Muscle of arm (tissue), 12 donors: ENCODE data around the gene SH2D5. TPM values are rescaled to one million over a fixed set of nuclear protein-coding genes. Genes with fewer than 3 reads are reported as not detected.

Experiments used
- polyA plus RNA-seq, 12 donors: library from polyadenylated mRNA; unstranded; fragments of 120-200 nt; gene quantifications; one replicate each; pipeline ENCODE4 v1.2.1, GENCODE V29; 2013; ENCODE audit not compliant: insufficient read length in 12 of 12

The SH2D5 gene
- polyA plus RNA-seq, 12 donors = 0.10 to 0.62 (median 0.38) TPM; not detected in 2

Other genes with a start within 250 kb of the SH2D5 start
- gene CAMK2N1, start 246.5 kb downstream of the SH2D5 start, polyA plus RNA-seq = 10 to 100 TPM in 2 of 12 donors, 1 to 10 TPM in 9, not detected in 1; 4.8 to 40.8 (median 5.9) TPM
- 10 to 100 TPM in 11 of 12 donors, not detected in 1; 14.3 to 22.1 (median 18.6) TPM for gene MUL1, start 224.6 kb downstream of the SH2D5 start, polyA plus RNA-seq
- gene FAM43B, start 180.1 kb downstream of the SH2D5 start, polyA plus RNA-seq = 1 to 10 TPM in 3 of 12 donors, under 1 TPM in 7, not detected in 2; 0.34 to 1.6 (median 0.77) TPM
- 1 to 10 TPM in 1 of 12 donors, under 1 TPM in 9, not detected in 2; 0.32 to 5.8 (median 0.49) TPM for gene CDA, start 143.6 kb downstream of the SH2D5 start, polyA plus RNA-seq
- 10 to 100 TPM in 11 of 12 donors, not detected in 1; 30.7 to 43.5 (median 38.7) TPM for gene PINK1, start 99.2 kb downstream of the SH2D5 start, polyA plus RNA-seq
- 100 to 1,000 TPM in 10 of 12 donors, 10 to 100 TPM in 1, not detected in 1; 89.4 to 160 (median 125) TPM for gene DDOST, start 71.3 kb downstream of the SH2D5 start, polyA plus RNA-seq
- 1 to 10 TPM in 10 of 12 donors, not detected in 2; 1.3 to 4.1 (median 2.5) TPM for gene KIF17, start 14.7 kb downstream of the SH2D5 start, polyA plus RNA-seq
- gene HP1BP3, start 54.6 kb upstream of the SH2D5 start, polyA plus RNA-seq = 100 to 1,000 TPM in 11 of 12 donors, not detected in 1; 154 to 334 (median 186) TPM